Glomerular visceral epithelial cell (primary cell): ENCODE data around the gene TSPAN33.
"Not testable (repeated sequence)": the region's sequence is repeated elsewhere in the genome, so short reads cannot be mapped to it uniquely, and the experiment has no call there.

Source experiments
- DNase-seq: peaks from one replicate; pipeline ENCODE4 v3.0.0-alpha.2; 2016; ENCODE audit errors: extremely low spot score

TSPAN33 gene

GRCh38 chr7:129144095-129144833, at the start of gene TSPAN33:
TSS of gene TSPAN33 (plus strand) at chr7:129144707. CDS start at chr7:129144981, 274 bp downstream.
- DNase-seq, result peak; percentile 75

DNA sequence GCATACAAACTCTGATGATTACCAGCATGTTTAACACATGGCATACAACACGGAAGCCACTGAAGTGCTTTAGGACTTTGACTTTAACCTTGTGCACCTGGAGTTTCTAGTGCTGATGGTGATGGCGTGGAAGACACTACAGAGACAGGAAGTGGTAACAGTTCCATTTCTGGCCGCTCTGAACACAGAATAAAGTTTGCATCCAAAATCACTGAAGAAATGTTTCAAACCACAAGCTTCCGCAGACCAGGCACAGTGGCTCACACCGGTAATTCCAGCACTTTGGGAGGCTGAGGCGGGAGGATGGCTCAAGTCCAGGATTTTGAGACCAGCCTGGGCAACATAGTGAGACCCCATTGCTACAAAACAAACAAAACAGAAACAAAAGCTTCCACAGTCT, 49.2 kb upstream of the TSPAN33 start:
- no peak for DNase-seq

DNA sequence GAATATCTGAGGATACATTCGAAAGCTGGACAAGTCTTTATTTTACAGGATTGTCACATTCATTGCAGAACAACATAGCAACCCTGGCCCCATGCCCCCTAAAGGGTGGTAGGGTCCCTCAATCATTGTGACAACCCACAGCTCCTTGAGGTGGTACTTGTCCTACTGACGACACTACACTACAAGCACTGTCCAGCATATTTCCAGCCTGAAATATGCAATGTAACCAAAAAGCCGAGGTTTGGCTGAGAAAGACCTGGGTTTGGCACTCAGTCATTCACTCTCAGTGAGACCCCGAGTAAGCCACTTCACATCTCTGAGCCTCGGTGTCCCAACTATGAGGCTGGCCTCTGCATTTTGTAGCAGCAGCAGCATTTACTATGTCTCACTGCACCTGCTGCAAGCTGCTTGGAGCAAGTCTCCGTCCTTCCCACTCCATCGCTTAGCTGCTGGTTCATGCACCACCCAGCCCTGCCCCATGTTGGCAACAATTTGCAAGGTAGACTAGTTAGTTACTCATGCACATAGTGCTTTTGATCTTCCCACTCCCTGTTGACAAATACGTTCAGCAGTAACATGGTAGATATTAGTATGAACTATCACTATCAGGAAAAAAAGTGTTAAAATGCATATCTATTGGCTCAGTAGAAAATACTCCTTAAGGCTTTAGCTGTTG, 46.0 kb upstream of the TSPAN33 start:
- no peak for DNase-seq

- no peak for DNase-seq
Measured at GRCh38 chr7:129100827-129101166, 43.7 kb upstream of the TSPAN33 start.

GRCh38 chr7:129101746-129102145, 42.8 kb upstream of the TSPAN33 start:
- DNase-seq, result peak; percentile 26

DNA sequence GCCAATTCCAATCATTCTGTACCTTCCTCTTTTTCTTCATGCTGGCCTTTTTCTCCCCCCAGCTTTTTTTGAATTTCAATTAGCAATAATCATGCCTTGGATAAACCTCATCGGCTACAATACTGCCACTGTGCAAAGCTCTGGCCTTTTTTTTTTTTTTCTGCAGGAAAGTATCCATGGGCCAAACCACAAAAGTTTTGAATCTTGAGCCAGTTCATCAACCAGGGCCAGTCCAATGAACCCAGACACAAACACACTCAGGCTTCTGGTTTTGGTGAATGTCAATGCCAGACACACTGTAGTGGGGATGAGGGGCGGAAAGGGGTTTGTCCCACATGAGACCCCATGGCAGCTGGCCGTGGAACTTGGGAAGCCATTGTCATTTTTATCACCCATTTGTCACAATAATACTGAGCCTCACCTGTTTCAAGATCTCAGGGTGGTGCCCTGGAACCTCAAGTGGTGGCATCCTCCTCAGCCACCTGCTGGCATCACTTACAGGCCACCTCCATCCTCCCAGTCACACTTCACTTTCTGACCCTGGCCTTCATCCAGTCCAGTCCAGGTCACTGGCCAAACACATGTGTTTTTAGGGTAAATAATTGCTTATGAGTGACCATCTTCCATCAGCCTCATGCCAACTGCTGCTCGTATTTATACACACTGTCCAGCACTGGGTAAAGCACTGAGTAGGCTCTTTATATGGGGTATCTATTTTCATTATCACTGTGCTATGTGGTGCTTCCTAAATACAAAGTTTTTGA, 40.8 kb upstream of the TSPAN33 start:
- peak; percentile 29 for DNase-seq

- DNase-seq, result peak; percentile 18
Measured at GRCh38 chr7:129108581-129108980, 35.9 kb upstream of the TSPAN33 start.

DNA sequence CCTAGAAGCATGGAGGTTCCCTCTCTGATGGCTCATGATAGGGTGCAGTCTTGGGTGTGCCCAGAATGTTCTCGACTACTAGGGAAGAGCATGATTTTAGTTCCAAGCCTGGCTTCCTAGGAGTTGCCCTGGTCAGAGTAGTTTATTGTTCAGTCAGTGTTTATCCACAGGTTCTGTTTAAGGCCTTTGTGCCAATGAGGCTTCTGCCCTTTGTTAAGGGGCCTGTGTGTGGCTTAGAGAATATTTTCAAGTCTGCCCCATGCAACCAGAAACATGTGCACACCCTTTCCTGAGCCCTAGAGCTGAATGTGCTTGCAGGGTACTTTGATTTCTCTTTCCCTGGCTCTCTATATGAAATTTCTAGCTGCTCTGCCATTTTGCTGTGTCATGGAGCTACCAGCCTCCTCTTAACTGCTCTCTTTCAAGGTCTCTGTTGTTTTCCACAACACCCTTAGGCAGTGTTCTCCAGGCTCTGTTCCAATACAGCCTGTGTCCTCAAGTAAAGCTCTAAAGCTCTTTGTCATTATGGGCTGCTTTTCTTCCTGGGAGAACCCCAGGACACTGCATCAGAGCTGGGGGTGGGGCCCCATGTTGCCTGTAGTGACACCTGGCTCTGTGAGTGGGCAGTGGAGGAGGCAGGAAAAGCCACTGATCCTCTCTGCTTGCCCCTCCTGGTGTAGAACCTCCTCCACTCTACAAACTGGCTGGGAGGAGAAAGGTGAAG, 34.1 kb upstream of the TSPAN33 start:
- DNase-seq, result no peak

DNA sequence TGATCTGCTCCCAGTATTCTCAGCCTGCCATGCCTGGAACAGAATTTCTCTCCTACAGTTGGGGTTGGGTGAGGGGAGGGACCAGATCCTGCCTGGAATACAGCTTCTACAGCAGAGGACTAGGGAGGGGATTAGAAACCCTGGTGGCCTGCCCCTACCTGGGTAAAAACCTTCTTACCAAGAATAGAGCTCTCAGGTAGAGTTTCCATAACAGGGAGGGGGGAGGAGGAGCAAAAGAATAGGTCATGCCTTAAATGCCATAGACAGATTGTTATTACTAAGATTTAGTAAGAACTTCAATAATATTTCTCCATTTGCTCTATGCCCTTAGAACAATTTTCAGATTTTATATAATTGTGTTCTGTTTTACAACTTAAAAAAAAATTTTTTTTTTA, 33.5 kb upstream of the TSPAN33 start:
- no peak for DNase-seq

GRCh38 chr7:129115676-129116075, 28.8 kb upstream of the TSPAN33 start:
- no peak for DNase-seq

- DNase-seq, result no peak
Measured at GRCh38 chr7:129118182-129118581, 26.3 kb upstream of the TSPAN33 start.

DNA sequence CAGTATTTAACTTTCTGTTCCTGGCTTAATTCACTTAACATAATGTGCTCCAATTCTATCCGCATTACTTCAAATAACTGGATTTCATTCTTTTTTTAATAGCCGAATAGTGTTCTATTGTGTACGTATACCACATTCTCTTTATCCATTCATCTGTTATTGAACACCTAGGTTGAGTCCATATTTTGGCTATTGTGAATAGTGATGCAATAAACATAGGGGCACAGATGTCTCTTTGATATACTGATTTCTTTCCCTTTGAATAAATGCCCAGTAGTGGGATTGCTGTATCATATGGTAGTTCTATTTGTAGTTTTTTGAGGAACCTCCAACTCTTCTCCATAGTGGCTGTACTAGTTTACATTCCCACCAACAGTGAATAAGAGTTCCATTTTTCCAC, 25.5 kb upstream of the TSPAN33 start:
- no peak for DNase-seq

GRCh38 chr7:129121501-129122077, 22.9 kb upstream of the TSPAN33 start:
- DNase-seq, result not testable (repeated sequence)

GRCh38 chr7:129122078-129122750, 22.3 kb upstream of the TSPAN33 start:
- DNase-seq, result peak; percentile 88

GRCh38 chr7:129122751-129123509, 21.6 kb upstream of the TSPAN33 start:
- DNase-seq, result peak; percentile 67

GRCh38 chr7:129123510-129123857, 21.0 kb upstream of the TSPAN33 start:
- DNase-seq, result no peak

DNA sequence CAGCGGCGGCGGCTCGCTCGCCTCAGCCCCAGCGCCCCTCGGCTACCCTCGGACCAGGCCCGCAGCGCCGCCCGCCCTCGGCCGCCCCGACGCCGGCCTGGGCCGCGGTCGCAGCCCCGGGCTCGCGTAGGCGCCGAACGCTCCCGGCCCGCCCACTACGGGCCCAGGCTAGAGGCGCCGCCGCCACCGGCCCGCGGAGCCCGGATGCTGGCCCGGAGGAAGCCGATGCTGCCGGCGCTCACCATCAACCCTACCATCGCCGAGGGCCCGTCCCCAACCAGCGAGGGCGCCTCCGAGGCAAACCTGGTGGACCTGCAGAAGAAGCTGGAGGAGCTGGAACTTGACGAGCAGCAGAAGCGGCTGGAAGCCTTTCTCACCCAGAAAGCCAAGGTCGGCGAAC, 18.2 kb upstream of the TSPAN33 start:
- DNase-seq, result no peak

DNA sequence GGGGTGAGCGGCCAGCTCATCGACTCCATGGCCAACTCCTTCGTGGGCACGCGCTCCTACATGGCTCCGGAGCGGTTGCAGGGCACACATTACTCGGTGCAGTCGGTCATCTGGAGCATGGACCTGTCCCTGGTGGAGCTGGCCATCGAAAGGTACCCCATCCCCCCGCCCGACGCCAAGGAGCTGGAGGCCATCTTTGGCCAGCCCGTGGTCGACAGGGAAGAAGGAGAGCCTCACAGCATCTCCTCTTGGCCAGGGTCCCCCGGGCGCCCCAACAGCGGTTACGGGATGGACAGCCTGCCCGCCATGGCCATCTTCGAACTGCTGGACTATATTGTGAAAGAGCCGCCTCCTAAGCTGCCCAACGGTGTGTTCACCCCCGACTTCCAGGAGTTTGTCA, 17.4 kb upstream of the TSPAN33 start:
- no peak for DNase-seq

DNA sequence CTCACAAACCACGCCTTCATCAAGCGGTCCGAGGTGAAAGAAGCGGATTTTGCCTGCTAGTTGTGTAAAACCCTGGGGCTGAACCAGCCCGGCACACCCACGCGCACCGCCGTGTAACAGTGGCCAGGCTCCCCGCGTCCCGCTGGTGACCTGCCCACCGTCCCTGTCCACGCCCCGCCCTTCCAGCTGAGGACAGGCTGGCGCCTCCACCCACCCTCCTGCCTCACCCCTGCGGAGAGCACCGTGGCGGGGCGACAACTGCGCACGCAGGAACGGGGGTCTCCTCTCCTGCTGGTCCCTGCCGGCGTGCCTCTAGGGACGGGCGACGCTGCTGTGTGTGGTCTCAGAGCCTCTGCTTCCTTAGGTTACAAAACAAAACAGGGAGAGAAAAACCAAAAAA, 16.9 kb upstream of the TSPAN33 start:
- no peak for DNase-seq

GRCh38 chr7:129134356-129134987, 10.0 kb upstream of the TSPAN33 start:
- DNase-seq, result no peak
